Measurements from ENCODE around the gene CUEDC2. TPM values are rescaled to one million over a fixed set of nuclear protein-coding genes. Genes with fewer than 3 reads are reported as not detected.
A peak's percentile ranks its signal among the peaks of the same experiment; 100 is the strongest.

The CUEDC2 gene
- total RNA-seq, 2 experiments from 2014 or later: 60.9 to 64.5 TPM

DNA sequence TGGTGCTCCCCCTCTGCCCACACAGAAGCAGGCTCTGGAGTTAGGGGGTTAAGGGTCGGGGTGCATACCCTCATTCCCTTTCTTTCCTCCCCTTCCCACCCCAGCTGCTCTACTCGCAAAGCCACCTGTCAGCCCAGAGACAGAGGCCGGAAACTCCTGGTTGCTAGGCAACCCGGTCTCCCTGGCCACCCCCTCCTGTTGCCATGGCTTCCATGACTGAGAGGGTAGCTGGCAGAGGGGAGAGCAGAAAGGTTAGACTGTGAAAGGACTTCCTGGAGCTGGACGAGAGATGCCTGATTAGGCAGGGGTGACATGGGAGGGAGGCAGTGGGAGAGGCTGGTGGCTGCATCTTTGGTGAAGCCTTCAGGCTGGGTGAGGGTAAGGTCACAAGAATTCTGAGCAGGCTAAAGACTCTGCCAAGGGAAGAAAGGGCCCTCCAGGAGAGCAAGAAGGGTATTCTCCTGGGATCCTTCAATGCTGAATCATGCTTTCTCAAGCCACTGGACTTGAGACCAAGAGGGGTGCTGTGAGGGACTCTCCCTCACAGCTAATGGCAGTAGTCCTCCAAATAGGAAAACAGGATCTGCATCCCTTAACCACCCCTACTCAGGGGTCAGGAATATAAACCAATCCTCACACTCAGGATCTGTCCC lies 19.2 kb downstream of the CUEDC2 start:
- H3K27ac Mint-ChIP-seq: no peak overlapping the region
- peak; percentile 49 for DNase-seq

DNA sequence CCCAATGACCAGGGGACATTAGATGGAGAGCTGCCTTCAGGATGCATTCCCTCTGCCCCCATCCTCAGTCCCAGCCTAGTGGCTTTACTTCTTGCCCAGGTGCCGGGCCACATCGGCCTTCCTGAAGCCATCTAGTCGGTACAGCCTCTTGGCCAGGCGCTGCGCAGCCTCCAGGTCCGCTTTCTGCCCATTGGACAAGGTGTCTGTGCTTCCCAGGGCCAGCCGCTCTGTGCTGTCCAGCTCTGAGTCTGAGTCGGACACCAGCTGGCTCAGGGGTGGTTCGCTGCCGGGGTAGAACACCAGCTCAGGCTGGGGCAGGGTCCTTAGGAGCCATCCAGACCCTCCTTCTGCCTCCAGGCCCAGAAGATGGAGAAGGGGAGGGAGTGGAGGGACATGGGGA lies 20.1 kb downstream of the CUEDC2 start:
- CTCF ChIA-PET: interaction anchor here (2.3 kb wide), 1 partner anchor 13 kb away, joined by 11 read pairs; no protein-coding TSS in a partner anchor
- Mint-ChIP-seq H3K27ac (no peak overlapping the region), H3K4me3 (no peak overlapping the region), H3K9me3 (no peaks in the 10 kb centered on the region), H3K4me1 (peaks cover 29% of the 10 kb centered on the region), H3K36me3 (ENCODE audit: low read depth) (peaks cover 5% of the 10 kb centered on the region), H3K27me3 (peaks cover 45% of the 10 kb centered on the region)
- POLR2A ChIA-PET: interaction anchor here (1.3 to 3.0 kb wide), 4 partner anchors 9 to 39 kb away, joined by 4 to 14 read pairs (median 10); partner anchors contain the start of genes C10orf95 and NFKB2
- no peak for DNase-seq

More for the DNA sequence above, 19.2 kb downstream of the CUEDC2 start:
- ChIA-PET CTCF (interaction anchor here (0.6 to 0.7 kb wide), 2 partner anchors 170 to 296 kb away, joined by 3 read pairs; no protein-coding TSS in a partner anchor), POLR2A (interaction anchor here (1.0 to 3.0 kb wide), 5 partner anchors 8 to 38 kb away, joined by 3 to 14 read pairs (median 8); partner anchors contain the start of genes C10orf95 and NFKB2)
- Mint-ChIP-seq H3K4me1 (peaks cover 29% of the 10 kb centered on the region), H3K27me3 (peaks cover 46% of the 10 kb centered on the region), H3K4me3 (no peak overlapping the region), H3K9me3 (no peaks in the 10 kb centered on the region), H3K36me3 (ENCODE audit: low read depth) (peaks cover 5% of the 10 kb centered on the region)

DNA sequence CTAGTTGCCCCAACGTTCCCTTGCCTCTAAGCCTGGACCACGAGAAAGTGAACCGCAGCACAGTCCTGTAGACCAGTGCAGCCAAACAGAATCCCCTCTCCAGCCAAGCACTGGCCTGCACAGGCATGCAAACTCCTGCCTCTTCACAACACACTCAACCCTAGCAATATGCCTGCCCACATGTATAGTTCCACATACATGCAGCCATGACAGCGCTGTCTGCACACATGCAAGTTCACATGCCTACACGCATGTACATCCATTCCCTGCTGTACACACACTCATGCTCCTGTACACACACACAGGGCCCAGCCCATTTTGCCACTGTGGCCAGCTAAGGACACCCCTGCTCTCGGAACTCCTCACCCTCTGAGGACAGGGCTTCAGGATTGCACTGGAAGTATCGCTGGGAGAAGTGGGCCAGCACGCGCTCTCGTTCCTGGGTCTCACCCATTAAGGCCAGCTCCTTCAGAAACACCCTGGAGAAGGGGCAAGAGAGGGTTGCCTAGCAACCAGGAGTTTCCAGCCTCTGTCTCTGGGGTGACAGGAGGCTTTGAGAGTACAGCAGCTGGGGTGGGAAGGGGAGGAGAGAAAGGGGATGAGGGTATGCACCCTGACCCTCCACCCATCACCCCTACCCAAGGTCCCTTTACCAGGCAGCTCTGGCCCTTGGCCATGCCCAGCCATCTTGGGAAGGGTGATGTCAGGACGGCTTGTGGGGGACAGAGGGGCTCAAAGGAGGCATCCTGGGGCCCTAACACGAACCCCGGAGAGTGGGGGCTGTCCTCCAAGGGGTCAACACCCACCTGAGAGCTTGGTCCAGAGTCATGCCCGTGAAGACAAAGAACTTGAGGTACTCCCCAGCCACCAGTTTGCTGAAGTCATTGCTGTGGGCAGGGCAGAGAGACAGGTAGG lies 20.8 kb downstream of the CUEDC2 start:
- no peak overlapping the region for H3K27ac Mint-ChIP-seq

DNA sequence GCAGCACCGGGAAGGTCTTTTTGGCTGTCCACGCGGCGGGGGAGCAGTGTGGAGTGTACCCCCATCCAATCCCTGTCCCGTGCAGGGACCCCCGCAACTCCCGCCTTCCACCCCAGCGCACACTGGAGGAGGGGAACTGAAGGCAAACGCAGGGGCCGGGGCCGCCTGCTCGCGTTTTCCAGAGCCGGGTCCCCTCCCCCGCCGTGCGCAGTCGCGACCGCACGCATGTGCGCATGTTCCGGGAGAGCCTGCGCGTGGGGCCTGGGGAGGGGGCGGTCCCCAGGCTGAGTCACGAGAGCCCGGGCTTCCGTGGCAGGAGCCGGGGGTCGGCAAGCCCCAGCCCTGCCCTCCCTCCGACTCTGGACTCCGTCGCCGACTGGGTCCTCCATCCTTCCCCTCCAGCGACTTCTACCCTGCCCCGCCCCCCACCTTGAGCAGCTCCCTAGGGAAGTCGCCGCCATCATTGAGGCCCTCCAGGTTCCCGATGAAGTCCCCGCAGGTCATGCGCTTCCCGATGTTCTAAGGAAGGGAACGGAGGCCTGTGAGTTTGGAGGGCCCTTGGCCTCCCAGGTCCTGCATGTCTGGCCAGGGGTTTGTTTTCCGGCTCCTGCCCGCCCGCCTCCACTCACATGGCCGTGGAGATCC lies 21.8 kb downstream of the CUEDC2 start:
- peak; percentile 52 for DNase-seq
- peaks cover 46% of the 10 kb centered on the region for H3K27me3 Mint-ChIP-seq
- ChIA-PET CTCF (interaction anchor here (0.6 to 2.3 kb wide), 7 partner anchors 10 to 179 kb away, joined by 3 to 11 read pairs (median 4); no protein-coding TSS in a partner anchor), POLR2A (interaction anchor here (1.1 to 2.4 kb wide), 6 partner anchors 10 to 39 kb away, joined by 3 to 18 read pairs (median 7); partner anchors contain the start of genes FBXL15 and NFKB2)
- H3K4me3 Mint-ChIP-seq: peak overlapping the region; percentile 58
- no peaks in the 10 kb centered on the region for H3K9me3 Mint-ChIP-seq
- peaks cover 29% of the 10 kb centered on the region for H3K4me1 Mint-ChIP-seq
- peaks cover 5% of the 10 kb centered on the region for H3K36me3 Mint-ChIP-seq (ENCODE audit: low read depth)
- no peak overlapping the region for H3K27ac Mint-ChIP-seq

More for the DNA sequence above, 20.8 kb downstream of the CUEDC2 start:
- CTCF ChIA-PET: interaction anchor here (1.1 to 2.3 kb wide), 2 partner anchors 9 to 12 kb away, joined by 3 to 11 read pairs; no protein-coding TSS in a partner anchor
- no peaks in the 10 kb centered on the region for H3K9me3 Mint-ChIP-seq
- H3K36me3 Mint-ChIP-seq (ENCODE audit: low read depth): peaks cover 5% of the 10 kb centered on the region
- peaks cover 29% of the 10 kb centered on the region for H3K4me1 Mint-ChIP-seq
- DNase-seq: no peak
- H3K4me3 Mint-ChIP-seq: peak overlapping the region; percentile 43
- POLR2A ChIA-PET: interaction anchor here (1.1 to 3.0 kb wide), 4 partner anchors 9 to 17 kb away, joined by 4 to 18 read pairs (median 12); partner anchors contain the start of genes FBXL15 and NFKB2
- peaks cover 46% of the 10 kb centered on the region for H3K27me3 Mint-ChIP-seq

DNA sequence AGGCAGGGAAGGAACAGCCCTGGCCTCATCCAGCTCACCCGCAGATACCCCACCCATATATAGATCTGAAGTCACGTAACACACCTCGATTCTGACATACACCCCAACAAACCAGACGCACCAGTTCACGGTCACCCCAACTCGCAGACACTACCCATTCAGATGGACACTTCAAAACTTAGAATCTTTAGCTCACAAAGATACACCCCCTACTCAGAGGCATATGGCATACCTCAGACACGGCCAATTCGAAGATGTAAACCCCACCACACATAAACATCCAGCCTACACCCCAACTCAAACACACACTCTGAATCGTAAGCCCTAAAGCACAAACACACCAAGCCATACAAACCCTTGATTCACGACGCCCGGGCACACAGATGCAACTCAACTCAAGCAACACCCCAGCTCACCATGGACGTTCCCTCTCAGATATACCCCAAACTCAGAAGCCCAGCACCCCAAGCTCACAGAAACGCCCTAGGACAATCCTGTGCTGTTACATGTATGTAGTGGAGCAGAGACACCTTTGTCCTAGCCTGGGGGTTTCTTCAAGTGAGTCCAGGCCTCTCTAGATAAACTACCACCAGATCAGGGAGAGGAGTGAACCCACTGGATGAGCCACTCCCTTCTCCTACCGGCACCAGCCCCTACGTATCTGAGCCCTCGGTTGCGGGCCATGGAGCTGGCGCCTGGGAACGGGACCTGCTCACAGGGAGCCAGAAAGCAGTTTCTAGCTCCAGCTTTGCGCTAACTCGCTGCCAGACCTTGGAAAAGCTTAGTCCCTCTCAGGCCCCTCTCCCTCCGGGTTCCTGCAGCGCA lies 22.6 kb downstream of the CUEDC2 start:
- ChIA-PET CTCF (interaction anchor here (0.6 to 1.6 kb wide), 8 partner anchors 9 to 240 kb away, joined by 3 to 9 read pairs (median 4); no protein-coding TSS in a partner anchor), POLR2A (interaction anchor here (1.0 to 2.4 kb wide), 6 partner anchors 11 to 40 kb away, joined by 3 to 18 read pairs (median 7); partner anchors contain the start of genes FBXL15 and NFKB2)
- no peak for DNase-seq
- H3K9me3 Mint-ChIP-seq: no peaks in the 10 kb centered on the region
- no peak overlapping the region for H3K27ac Mint-ChIP-seq
- peaks cover 5% of the 10 kb centered on the region for H3K36me3 Mint-ChIP-seq (ENCODE audit: low read depth)
- peaks cover 46% of the 10 kb centered on the region for H3K27me3 Mint-ChIP-seq
- H3K4me3 Mint-ChIP-seq: peak overlapping the region; percentile 58
- peaks cover 29% of the 10 kb centered on the region for H3K4me1 Mint-ChIP-seq

DNA sequence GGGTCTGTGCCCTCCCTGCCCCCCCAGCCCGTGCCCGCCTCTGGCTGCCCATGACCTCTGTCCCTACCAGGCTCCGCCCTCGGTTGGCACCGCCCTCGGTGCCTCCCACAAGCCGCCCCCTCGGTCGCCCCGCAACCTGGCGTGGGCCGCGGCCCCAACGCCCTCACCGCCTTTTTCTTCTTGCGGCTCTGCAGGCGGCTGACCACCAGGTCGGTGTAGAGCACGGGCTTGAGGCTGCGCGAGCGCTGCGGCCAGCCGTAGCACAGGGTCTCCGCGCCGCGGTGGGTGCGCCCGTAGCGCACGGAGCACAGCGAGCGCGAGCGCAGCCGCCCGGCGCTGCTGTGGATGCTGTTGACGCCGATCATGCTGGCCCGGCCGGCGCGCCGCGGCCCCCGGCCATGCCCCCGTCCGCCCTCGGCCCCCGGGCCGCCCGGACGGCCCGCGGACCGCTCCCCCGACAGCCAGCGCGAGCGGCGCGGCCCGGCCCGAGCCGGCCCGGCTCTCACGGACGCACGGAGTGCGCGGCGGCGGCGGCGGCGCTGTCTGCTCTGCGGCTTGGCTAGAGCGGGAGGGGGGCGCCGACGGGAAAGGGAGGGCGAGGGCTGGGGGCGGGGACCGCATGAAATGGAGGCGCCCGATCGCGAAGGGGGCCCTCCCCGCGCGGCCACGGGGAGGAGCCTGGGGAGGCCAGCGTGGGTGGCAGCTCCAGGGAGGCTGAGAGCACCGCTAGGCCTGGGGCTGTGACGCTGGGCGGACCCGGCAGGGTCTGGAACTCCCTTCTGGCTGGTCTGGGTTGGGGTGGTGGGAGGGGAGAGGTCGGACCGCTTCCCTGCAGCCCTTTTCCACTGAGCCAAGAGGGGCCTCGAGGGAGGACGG lies 23.4 kb downstream of the CUEDC2 start:
- peak; percentile 49 for DNase-seq
- Mint-ChIP-seq H3K4me1 (peaks cover 29% of the 10 kb centered on the region), H3K4me3 (peak overlapping the region; percentile 58), H3K36me3 (ENCODE audit: low read depth) (peaks cover 5% of the 10 kb centered on the region), H3K27ac (no peak overlapping the region), H3K9me3 (no peaks in the 10 kb centered on the region), H3K27me3 (peaks cover 40% of the 10 kb centered on the region)
- POLR2A ChIA-PET: interaction anchor here (1.0 to 2.4 kb wide), 6 partner anchors 10 to 41 kb away, joined by 3 to 18 read pairs (median 7); partner anchors contain the start of genes FBXL15 and NFKB2
- CTCF ChIA-PET: interaction anchor here (1.0 to 1.6 kb wide), 5 partner anchors 9 to 239 kb away, joined by 3 to 9 read pairs (median 6); no protein-coding TSS in a partner anchor

DNA sequence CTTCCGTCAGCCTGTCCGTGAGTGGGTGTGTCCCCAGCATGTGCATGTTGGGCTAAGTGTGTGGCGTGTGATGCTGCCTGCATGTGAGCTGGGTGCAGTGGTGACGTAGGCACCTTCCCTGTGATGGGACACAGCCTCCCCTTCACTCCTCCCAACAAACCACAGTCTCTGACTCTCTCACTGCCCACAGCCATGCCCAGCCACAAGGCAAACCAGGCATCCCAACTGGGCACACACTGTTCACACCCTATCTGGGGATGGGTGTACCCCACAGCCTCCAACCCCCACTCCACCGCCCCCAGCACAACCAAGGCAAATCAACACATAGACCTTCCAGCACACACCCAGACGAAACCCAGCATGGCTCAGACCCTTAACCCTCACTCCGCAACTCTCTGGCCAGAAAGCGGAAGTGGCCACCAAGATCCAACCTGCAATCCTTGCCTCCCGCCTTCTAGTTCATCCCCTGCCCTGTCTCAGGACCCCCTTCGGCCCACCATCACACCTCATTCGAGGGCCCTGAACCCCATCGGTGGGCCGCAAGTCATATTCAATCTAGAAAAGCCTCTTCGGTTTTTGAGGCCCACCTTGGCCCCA lies 24.1 kb downstream of the CUEDC2 start:
- ChIA-PET CTCF (interaction anchor here (1.0 kb wide), 1 partner anchor 9 kb away, joined by 3 read pairs; no protein-coding TSS in a partner anchor), POLR2A (interaction anchor here (1.1 to 1.9 kb wide), 2 partner anchors 10 to 42 kb away, joined by 3 to 11 read pairs; no protein-coding TSS in a partner anchor)
- no peaks in the 10 kb centered on the region for H3K9me3 Mint-ChIP-seq
- peaks cover 5% of the 10 kb centered on the region for H3K36me3 Mint-ChIP-seq (ENCODE audit: low read depth)
- H3K4me1 Mint-ChIP-seq: peaks cover 27% of the 10 kb centered on the region
- no peak overlapping the region for H3K27ac Mint-ChIP-seq
- H3K4me3 Mint-ChIP-seq: peak overlapping the region; percentile 40
- H3K27me3 Mint-ChIP-seq: peaks cover 40% of the 10 kb centered on the region
- no peak for DNase-seq

DNA sequence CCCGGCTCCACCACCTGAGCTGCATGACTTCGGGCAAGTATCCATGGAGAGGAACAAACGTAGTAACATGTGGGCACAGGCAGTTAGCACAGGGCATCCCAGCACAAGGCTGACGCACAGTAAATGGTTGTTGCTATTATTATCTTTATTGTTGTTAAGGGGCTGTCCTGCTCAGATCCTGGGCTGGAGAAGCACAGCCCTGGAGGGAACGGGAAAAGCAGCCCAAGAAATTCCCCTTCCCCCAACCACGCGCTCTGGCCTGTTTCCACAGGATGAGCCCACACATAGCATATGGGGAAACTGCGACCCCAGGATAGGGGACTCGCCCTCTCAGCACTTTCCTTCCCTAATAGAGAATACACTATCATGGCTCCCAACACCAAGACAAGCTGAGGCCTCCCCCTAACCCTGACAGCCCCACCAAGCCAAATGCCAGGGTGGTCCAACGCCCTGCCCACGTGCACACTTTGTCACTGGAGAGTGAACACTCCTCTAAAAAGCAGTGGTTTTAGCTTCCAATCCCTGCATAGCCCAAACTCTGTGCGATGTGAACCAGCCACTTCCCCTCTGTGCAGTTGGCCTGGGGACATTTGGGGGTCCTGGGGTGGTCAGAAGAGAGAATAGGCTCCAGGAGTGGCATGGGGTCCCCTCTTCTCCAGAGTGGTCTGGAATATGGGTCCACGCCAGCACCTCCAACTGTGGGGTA lies 24.8 kb downstream of the CUEDC2 start:
- Mint-ChIP-seq H3K27me3 (peaks cover 40% of the 10 kb centered on the region), H3K9me3 (no peaks in the 10 kb centered on the region), H3K4me1 (peaks cover 22% of the 10 kb centered on the region), H3K4me3 (no peak overlapping the region), H3K36me3 (ENCODE audit: low read depth) (peaks cover 5% of the 10 kb centered on the region), H3K27ac (no peak overlapping the region)
- ChIA-PET POLR2A (interaction anchor here (0.8 to 1.9 kb wide), 5 partner anchors 9 to 66 kb away, joined by 3 to 11 read pairs (median 3); partner anchors contain the start of gene FBXL15), CTCF (interaction anchor here (1.0 to 1.4 kb wide), 2 partner anchors 8 to 71 kb away, joined by 3 to 5 read pairs; no protein-coding TSS in a partner anchor)
- no peak for DNase-seq

DNA sequence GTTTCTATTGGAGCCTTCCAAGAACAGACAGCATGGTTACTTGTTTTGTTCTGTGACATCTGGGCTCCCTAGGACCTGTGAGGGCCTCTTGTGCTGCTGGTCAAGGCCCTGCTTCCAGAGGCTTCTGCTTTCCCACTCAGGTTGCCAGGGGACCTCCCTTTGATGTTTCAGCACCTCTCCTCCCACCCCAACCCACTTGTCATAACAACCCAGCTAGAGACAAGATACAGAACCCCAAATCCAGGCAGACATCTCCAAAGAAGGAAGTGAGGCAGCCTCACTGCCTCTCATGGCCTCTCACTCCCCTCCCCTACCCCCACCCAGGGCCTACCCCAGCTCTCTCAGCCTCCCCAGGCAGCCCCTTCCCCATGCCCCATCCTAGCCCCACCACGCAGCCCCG lies 25.6 kb downstream of the CUEDC2 start:
- Mint-ChIP-seq H3K4me3 (no peak overlapping the region), H3K27ac (no peak overlapping the region), H3K9me3 (no peaks in the 10 kb centered on the region), H3K36me3 (ENCODE audit: low read depth) (peaks cover 12% of the 10 kb centered on the region), H3K4me1 (peaks cover 20% of the 10 kb centered on the region), H3K27me3 (peaks cover 38% of the 10 kb centered on the region)
- ChIA-PET CTCF (interaction anchor here (1.4 kb wide), 1 partner anchor 72 kb away, joined by 5 read pairs; no protein-coding TSS in a partner anchor), POLR2A (interaction anchor here (0.8 to 1.9 kb wide), 5 partner anchors 8 to 67 kb away, joined by 3 to 11 read pairs (median 3); partner anchors contain the start of genes CUEDC2 and FBXL15)
- no peak for DNase-seq

All from activated CD4-positive, alpha-beta memory T cell treated with anti-CD3 and anti-CD28 coated beads, Interleukin-2, amount 10 ng/mL, durations not matched to agents 7 days and 5 days (primary cell).